ENCODE data around the gene FAM163B. TPM values are rescaled to one million over a fixed set of nuclear protein-coding genes. Genes with fewer than 3 reads are reported as not detected.

Gene FAM163B
- total and polyA plus RNA-seq, 2 experiments from 2014 or later: 0.60 to 1.3 TPM

DNA sequence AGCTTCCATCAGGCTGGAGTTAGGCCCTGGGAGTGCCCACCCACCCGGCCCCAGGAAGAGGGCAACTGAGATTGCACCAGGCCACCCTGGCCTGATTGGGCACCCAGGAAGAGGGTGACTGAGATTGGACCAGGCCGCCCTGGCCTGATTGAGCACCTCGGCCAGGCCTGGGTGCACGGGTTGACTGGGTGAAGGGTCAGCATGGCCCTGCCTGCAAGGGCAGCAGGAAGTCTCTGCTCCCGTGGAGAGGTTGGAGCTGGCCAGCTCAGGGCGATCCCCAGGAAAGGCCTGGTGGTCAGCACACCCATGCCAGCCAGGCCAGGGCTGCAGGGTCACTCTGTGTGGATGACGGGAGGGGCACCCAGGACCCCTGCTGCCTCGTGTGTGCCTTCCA, 62.9 kb downstream of the FAM163B start:
- peaks cover 4% of the 10 kb centered on the region for H3K4me1 Mint-ChIP-seq
- H3K4me3 Mint-ChIP-seq: no peak overlapping the region
- no peak overlapping the region for H3K27ac Mint-ChIP-seq
- no peak overlapping the region for H3K27ac ChIP-seq (ENCODE audit: low read depth)
- H3K4me2 ChIP-seq: no peak overlapping the region
- ATAC-seq (no peak), DNase-seq (ENCODE audit: low spot score) (no peak)
- no peaks in the 10 kb centered on the region for H3K79me2 ChIP-seq (replicated peaks; ENCODE audit: insufficient read depth)
- no peaks in the 10 kb centered on the region for H3K36me3 ChIP-seq (ENCODE audit: insufficient read depth)
- H4K20me1 ChIP-seq (replicated peaks; ENCODE audit: insufficient read depth): no peaks in the 10 kb centered on the region
- TF ChIP-seq ZNF114 (CRISPR knock-in tag; IDR thresholded peaks at IDR 0.05) (no peak), NANOG (IDR thresholded peaks at IDR 0.05; ENCODE audit: borderline replicate concordance) (no peak)
- TF ChIP-seq, protein P1, sequence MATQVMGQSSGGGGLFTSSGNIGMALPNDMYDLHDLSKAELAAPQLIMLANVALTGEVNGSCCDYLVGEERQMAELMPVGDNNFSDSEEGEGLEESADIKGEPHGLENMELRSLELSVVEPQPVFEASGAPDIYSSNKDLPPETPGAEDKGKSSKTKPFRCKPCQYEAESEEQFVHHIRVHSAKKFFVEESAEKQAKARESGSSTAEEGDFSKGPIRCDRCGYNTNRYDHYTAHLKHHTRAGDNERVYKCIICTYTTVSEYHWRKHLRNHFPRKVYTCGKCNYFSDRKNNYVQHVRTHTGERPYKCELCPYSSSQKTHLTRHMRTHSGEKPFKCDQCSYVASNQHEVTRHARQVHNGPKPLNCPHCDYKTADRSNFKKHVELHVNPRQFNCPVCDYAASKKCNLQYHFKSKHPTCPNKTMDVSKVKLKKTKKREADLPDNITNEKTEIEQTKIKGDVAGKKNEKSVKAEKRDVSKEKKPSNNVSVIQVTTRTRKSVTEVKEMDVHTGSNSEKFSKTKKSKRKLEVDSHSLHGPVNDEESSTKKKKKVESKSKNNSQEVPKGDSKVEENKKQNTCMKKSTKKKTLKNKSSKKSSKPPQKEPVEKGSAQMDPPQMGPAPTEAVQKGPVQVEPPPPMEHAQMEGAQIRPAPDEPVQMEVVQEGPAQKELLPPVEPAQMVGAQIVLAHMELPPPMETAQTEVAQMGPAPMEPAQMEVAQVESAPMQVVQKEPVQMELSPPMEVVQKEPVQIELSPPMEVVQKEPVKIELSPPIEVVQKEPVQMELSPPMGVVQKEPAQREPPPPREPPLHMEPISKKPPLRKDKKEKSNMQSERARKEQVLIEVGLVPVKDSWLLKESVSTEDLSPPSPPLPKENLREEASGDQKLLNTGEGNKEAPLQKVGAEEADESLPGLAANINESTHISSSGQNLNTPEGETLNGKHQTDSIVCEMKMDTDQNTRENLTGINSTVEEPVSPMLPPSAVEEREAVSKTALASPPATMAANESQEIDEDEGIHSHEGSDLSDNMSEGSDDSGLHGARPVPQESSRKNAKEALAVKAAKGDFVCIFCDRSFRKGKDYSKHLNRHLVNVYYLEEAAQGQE (IDR thresholded peaks at IDR 0.05; ENCODE audit: unreplicated experiment): no peak
- TF ChIP-seq, protein P2, sequence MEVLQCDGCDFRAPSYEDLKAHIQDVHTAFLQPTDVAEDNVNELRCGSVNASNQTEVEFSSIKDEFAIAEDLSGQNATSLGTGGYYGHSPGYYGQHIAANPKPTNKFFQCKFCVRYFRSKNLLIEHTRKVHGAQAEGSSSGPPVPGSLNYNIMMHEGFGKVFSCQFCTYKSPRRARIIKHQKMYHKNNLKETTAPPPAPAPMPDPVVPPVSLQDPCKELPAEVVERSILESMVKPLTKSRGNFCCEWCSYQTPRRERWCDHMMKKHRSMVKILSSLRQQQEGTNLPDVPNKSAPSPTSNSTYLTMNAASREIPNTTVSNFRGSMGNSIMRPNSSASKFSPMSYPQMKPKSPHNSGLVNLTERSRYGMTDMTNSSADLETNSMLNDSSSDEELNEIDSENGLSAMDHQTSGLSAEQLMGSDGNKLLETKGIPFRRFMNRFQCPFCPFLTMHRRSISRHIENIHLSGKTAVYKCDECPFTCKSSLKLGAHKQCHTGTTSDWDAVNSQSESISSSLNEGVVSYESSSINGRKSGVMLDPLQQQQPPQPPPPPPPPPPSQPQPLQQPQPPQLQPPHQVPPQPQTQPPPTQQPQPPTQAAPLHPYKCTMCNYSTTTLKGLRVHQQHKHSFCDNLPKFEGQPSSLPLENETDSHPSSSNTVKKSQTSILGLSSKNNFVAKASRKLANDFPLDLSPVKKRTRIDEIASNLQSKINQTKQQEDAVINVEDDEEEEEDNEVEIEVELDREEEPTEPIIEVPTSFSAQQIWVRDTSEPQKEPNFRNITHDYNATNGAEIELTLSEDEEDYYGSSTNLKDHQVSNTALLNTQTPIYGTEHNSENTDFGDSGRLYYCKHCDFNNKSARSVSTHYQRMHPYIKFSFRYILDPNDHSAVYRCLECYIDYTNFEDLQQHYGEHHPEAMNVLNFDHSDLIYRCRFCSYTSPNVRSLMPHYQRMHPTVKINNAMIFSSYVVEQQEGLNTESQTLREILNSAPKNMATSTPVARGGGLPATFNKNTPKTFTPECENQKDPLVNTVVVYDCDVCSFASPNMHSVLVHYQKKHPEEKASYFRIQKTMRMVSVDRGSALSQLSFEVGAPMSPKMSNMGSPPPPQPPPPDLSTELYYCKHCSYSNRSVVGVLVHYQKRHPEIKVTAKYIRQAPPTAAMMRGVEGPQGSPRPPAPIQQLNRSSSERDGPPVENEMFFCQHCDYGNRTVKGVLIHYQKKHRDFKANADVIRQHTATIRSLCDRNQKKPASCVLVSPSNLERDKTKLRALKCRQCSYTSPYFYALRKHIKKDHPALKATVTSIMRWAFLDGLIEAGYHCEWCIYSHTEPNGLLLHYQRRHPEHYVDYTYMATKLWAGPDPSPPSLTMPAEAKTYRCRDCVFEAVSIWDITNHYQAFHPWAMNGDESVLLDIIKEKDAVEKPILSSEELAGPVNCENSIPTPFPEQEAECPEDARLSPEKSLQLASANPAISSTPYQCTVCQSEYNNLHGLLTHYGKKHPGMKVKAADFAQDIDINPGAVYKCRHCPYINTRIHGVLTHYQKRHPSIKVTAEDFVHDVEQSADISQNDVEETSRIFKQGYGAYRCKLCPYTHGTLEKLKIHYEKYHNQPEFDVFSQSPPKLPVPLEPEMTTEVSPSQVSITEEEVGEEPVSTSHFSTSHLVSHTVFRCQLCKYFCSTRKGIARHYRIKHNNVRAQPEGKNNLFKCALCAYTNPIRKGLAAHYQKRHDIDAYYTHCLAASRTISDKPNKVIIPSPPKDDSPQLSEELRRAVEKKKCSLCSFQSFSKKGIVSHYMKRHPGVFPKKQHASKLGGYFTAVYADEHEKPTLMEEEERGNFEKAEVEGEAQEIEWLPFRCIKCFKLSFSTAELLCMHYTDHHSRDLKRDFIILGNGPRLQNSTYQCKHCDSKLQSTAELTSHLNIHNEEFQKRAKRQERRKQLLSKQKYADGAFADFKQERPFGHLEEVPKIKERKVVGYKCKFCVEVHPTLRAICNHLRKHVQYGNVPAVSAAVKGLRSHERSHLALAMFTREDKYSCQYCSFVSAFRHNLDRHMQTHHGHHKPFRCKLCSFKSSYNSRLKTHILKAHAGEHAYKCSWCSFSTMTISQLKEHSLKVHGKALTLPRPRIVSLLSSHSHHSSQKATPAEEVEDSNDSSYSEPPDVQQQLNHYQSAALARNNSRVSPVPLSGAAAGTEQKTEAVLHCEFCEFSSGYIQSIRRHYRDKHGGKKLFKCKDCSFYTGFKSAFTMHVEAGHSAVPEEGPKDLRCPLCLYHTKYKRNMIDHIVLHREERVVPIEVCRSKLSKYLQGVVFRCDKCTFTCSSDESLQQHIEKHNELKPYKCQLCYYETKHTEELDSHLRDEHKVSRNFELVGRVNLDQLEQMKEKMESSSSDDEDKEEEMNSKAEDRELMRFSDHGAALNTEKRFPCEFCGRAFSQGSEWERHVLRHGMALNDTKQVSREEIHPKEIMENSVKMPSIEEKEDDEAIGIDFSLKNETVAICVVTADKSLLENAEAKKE (CRISPR knock-in tag; IDR thresholded peaks at IDR 0.05): no peak
- H3K9me2 ChIP-seq (ENCODE audit: insufficient read depth): no peaks in the 10 kb centered on the region
- no peaks in the 10 kb centered on the region for H3F3A ChIP-seq (replicated peaks; ENCODE audit: low read depth)
- no peaks in the 10 kb centered on the region; the same call in 2 of the 3 replicates for H3K36me3 Mint-ChIP-seq (ENCODE audit: low read depth)
- no peaks in the 10 kb centered on the region for H3K9me3 Mint-ChIP-seq
- H3K27me3 Mint-ChIP-seq (ENCODE audit: insufficient read depth, low read depth, poor library complexity): peaks cover 2% of the 10 kb centered on the region
- H3K4me1 ChIP-seq (ENCODE audit: insufficient read depth): no peaks in the 10 kb centered on the region
- no peaks in the 10 kb centered on the region for H3K27me3 ChIP-seq (ENCODE audit: insufficient read depth)
- no peak overlapping the region for H3K4me3 ChIP-seq
- H2AFZ ChIP-seq: no peak overlapping the region
